ENCODE data around the gene RAPSN.

Gene RAPSN

GRCh38 chr11:47488674-47489394 is 39.9 kb upstream of the RAPSN start:
- no peak for TF ChIP-seq CTCF (IDR thresholded peaks at IDR 0.05; ENCODE audit: low read depth, low read length)
- DNase-seq (ENCODE audit: extremely low read depth, low read depth), result no peak

- TF ChIP-seq CTCF (IDR thresholded peaks at IDR 0.05; ENCODE audit: low read depth, low read length), result no peak
- no peak for DNase-seq (ENCODE audit: extremely low read depth, low read depth)
Measured at GRCh38 chr11:47488111-47488510, 39.2 kb upstream of the RAPSN start.

GRCh38 chr11:47487421-47487820 is 38.5 kb upstream of the RAPSN start:
- no peak for TF ChIP-seq CTCF (IDR thresholded peaks at IDR 0.05; ENCODE audit: low read depth, low read length)
- no peak for DNase-seq (ENCODE audit: extremely low read depth, low read depth)

GRCh38 chr11:47485107-47485506 is 36.2 kb upstream of the RAPSN start:
- no peak for TF ChIP-seq CTCF (IDR thresholded peaks at IDR 0.05; ENCODE audit: low read depth, low read length)
- DNase-seq (ENCODE audit: extremely low read depth, low read depth), result no peak

- no peak for DNase-seq (ENCODE audit: extremely low read depth, low read depth)
- no peak for TF ChIP-seq CTCF (IDR thresholded peaks at IDR 0.05; ENCODE audit: low read depth, low read length)
Measured at GRCh38 chr11:47483457-47483856, 34.5 kb upstream of the RAPSN start.

- DNase-seq (ENCODE audit: extremely low read depth, low read depth), result no peak
- TF ChIP-seq CTCF (IDR thresholded peaks at IDR 0.05; ENCODE audit: low read depth, low read length), result no peak
Measured at GRCh38 chr11:47480762-47481161, 31.8 kb upstream of the RAPSN start.

- TF ChIP-seq CTCF (IDR thresholded peaks at IDR 0.05; ENCODE audit: low read depth, low read length), result no peak
- no peak for DNase-seq (ENCODE audit: extremely low read depth, low read depth)
Measured at GRCh38 chr11:47478651-47479329, 29.9 kb upstream of the RAPSN start.
